Left ventricle myocardium inferior (tissue), 1 donor: ENCODE results near the gene PRKCZ. TPM values are rescaled to one million over a fixed set of nuclear protein-coding genes. Genes with fewer than 3 reads are reported as not detected.

Experiments
- DNase-seq: peaks from one replicate; pipeline ENCODE4 v3.0.0-alpha.2; 2020
- H3K27ac ChIP-seq: fragments of 200-600 bp; replicated peaks from 2 replicates; pipeline ENCODE4 v1.8.0; 2021
- H3K27me3 ChIP-seq: fragments of 200-600 bp; 2 replicates; pipeline ENCODE4 v1.8.0; 2021; ENCODE audit warnings: low read depth
- H3K36me3 ChIP-seq: fragments of 200-600 bp; 2 replicates; pipeline ENCODE4 v1.8.0; 2021
- H3K4me1 ChIP-seq: fragments of 200-600 bp; 2 replicates; pipeline ENCODE4 v1.8.0; 2021
- H3K4me3 ChIP-seq: fragments of 200-600 bp; 2 replicates; pipeline ENCODE4 v1.8.0; 2021; ENCODE audit warnings: mild to moderate bottlenecking, moderate library complexity
- H3K9me3 ChIP-seq: fragments of 200-600 bp; replicated peaks from 2 replicates; pipeline ENCODE4 v1.8.0; 2021
- intact Hi-C: fragments of 100-400 bp; cut with micrococcal nuclease; formaldehyde crosslinking; loops from one replicate; pipeline ENCODE4 v1.11.0; 2022
- total RNA-seq: library from RNA; stranded (reverse); fragmentation: NEBNext Ultra II Directional; extraction: Animal tissue kit (Norgen Biotek cat#: 25700); gene quantifications from one replicate; pipeline ENCODE4 v1.2.1, GENCODE V29; 2021
- TF ChIP-seq, protein P1 (sequence below): fragments of 200-600 bp; IDR thresholded peaks from 2 replicates; pipeline ENCODE4 v1.8.0; 2021; ENCODE audit warnings: antibody characterized with exemption, mild to moderate bottlenecking, borderline replicate concordance
- donor health status: DM: no; HTN: yes; CAD: no; lungs with severe emphysema.

The PRKCZ gene
- total RNA-seq, 1 donor from 2014 or later, result 19.1 TPM

DNA sequence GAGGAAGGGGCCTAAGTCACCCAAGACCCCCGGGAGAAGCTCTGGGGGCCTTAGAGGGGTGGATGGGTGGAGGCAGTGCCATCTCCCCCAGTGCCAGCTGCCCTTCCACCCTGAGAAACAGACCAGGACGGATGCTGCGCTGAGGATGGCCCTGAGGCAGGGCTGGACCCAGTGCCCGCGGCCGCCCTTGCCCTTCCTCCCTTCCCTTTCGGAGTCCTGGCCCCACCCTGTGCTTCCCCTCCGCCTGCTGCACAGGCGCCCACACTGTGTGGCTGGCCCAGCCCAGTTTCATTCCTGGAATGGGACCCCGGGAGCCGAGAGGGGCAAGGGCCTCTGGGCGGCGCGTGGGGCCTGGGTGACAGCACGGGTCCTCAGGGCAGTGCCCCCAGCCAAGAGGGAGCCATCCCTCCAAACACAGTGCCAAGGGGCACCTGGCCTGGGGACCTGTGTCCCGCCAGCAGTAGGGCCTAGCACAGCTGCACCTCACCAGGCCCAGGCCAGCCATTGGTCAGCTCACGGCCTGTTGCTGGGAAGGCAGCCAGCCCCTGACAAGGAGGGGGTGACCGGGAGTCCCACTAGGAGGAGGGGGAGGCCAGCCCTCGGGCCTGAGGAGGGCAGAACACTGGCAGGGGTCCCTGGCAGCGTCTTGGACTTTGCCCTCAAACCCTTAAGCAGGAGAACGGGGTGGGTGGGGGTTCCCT, 164.5 kb downstream of the PRKCZ start:
- Histone ChIP-seq H3K36me3 (no peaks in the 10 kb centered on the region), H3K9me3 (no peaks in the 10 kb centered on the region), H3K27ac (peak overlapping the region; percentile 99), H3K4me3 (peak overlapping the region; percentile 53), H3K27me3 (no peaks in the 10 kb centered on the region), H3K4me1 (peaks cover 42% of the 10 kb centered on the region)
- intact Hi-C loops, result no loop called here
- DNase-seq, result peak; percentile 55
- TF ChIP-seq, protein P1, sequence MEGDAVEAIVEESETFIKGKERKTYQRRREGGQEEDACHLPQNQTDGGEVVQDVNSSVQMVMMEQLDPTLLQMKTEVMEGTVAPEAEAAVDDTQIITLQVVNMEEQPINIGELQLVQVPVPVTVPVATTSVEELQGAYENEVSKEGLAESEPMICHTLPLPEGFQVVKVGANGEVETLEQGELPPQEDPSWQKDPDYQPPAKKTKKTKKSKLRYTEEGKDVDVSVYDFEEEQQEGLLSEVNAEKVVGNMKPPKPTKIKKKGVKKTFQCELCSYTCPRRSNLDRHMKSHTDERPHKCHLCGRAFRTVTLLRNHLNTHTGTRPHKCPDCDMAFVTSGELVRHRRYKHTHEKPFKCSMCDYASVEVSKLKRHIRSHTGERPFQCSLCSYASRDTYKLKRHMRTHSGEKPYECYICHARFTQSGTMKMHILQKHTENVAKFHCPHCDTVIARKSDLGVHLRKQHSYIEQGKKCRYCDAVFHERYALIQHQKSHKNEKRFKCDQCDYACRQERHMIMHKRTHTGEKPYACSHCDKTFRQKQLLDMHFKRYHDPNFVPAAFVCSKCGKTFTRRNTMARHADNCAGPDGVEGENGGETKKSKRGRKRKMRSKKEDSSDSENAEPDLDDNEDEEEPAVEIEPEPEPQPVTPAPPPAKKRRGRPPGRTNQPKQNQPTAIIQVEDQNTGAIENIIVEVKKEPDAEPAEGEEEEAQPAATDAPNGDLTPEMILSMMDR, result no peak

DNA sequence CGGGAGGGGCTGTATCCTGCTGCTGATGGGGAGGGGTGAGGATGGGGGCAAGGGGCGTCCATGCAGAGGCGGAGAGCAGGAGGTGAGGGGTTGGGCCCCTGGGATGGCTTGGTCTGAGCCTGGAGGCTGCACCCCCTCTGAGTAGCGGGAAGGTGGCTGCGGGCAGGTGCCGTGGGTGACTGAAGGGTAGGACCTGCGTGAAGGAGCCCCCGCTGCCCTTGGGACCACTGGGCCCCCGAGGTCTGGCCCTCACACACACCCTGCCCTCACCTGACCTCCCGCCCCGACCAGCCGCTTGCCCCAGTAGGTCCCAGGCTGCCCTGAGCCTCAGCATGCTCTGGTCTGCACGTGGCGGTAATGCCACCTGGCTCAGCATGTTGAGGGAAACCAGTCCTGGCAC, 165.1 kb downstream of the PRKCZ start:
- H3K27me3 ChIP-seq, result no peaks in the 10 kb centered on the region
- H3K36me3 ChIP-seq, result no peaks in the 10 kb centered on the region
- H3K4me1 ChIP-seq, result peaks cover 41% of the 10 kb centered on the region
- DNase-seq, result no peak
- H3K27ac ChIP-seq, result peak overlapping the region; percentile 99
- H3K4me3 ChIP-seq, result no peak overlapping the region
- TF ChIP-seq, protein P1, result no peak
- intact Hi-C loops, result no loop called here
- H3K9me3 ChIP-seq, result no peaks in the 10 kb centered on the region

DNA sequence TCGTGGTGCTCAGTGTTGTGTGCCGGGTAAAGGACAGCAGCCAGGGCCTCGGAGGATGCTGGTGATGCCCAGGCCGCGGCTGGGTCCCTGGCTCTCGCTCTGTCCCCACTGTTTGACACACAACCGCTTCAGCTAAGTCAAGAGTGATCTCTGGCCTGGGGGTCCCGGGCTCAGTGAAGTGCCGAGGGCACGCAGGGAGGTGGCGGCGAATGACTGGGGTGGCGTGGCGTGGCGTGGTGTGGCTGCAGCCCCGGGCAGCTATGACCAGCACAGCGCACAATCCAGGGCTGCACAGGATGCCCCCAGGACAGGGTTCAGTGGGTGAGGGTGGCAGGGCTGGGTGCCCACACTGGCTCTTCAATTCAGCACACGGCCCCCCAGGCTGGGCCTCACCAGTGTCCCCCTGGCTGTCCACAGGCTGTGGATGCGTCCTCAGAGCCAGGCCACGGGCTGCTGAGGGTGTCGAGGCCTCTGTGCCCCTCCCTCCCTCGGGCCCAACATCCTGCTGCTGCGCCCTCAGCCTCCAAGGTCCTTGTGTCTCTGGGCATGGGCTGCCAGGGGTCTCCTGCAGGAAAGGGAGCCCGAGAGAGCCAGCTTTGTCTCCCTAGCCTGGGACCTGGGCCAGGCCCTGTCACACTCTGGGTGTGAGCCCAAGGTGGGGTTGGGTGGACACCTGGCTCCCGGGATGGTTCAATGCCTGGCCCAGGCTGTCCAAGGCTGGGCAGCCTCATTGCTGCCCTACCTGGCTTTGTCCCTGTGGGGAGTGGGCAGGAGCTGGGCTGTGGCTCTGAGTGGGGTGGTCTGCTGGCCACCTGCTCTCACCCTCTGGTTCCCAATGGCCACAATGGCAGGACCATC, 165.9 kb downstream of the PRKCZ start:
- TF ChIP-seq, protein P1, result no peak

DNA sequence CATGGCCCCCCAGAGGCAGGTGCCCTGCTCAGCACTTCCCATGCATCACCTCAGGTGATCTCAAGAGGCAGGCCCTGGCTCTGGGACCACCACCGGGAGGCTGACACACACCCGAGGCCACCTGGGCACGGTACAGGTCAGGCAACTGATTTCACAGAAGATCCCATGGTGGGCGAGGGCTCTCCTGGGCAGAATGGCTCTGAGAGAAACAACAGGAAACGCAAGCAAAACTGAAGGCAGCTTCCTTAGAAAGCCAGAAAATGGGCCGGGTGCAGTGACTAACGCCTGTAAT, 166.5 kb downstream of the PRKCZ start:
- no peak overlapping the region for H3K4me3 ChIP-seq
- H3K9me3 ChIP-seq, result no peaks in the 10 kb centered on the region
- H3K27ac ChIP-seq, result no peak overlapping the region
- no peaks in the 10 kb centered on the region for H3K36me3 ChIP-seq
- TF ChIP-seq, protein P1, result no peak
- no peak for DNase-seq
- peaks cover 37% of the 10 kb centered on the region for H3K4me1 ChIP-seq
- intact Hi-C loops, result no loop called here
- H3K27me3 ChIP-seq, result no peaks in the 10 kb centered on the region

More for the DNA sequence above, 165.9 kb downstream of the PRKCZ start:
- no peaks in the 10 kb centered on the region for H3K9me3 ChIP-seq
- H3K4me1 ChIP-seq, result peaks cover 41% of the 10 kb centered on the region
- no peaks in the 10 kb centered on the region for H3K36me3 ChIP-seq
- no peaks in the 10 kb centered on the region for H3K27me3 ChIP-seq
- intact Hi-C loops, result no loop called here
- no peak for DNase-seq
- no peak overlapping the region for H3K27ac ChIP-seq
- H3K4me3 ChIP-seq, result no peak overlapping the region

DNA sequence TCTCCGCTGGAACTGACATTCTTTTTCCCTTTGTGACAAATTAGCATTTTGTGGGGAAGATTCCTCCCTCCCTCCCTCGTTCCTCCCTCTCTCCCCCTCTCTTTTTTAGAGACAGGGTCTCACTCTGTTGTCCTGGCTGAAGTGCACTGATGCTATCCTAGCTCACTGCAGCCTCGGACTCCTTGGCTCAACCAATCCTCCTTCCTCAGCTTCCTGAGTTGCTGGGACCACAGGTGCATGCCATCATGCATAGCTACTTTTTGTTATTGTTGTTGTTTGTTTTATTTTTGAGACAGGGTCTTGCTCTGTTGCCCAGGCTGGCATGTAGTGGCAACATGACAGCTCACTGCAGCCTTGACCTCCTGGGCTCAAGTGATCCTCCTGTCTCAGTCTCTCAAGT, 171.1 kb downstream of the PRKCZ start:
- no peaks in the 10 kb centered on the region for H3K36me3 ChIP-seq
- H3K27me3 ChIP-seq, result no peaks in the 10 kb centered on the region
- H3K27ac ChIP-seq, result no peak overlapping the region
- H3K4me1 ChIP-seq, result peaks cover 2% of the 10 kb centered on the region
- intact Hi-C loops, result no loop called here
- TF ChIP-seq, protein P1, result no peak
- no peak overlapping the region for H3K4me3 ChIP-seq
- DNase-seq, result no peak
- H3K9me3 ChIP-seq, result no peaks in the 10 kb centered on the region
